Measurements from ENCODE around the gene TBX3.

The TBX3 gene

DNA sequence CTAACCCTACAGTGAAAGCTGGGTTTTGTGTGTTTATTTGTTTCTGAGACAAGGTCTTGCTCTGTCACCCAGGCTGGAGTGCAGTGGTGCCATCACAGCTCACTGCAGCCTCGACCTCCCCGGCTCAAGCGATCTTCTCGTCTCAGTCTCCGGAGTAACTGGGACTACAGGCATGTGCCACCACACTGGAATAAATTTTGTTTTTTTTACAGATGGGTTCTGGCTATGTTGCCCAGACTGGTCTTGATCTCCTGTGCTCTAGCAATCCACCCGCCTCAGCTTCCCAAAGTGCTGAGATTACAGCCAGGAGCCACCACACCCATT lies 26.4 kb downstream of the TBX3 start:
- TF ChIP-seq ZFP3 (CRISPR knock-in tag; IDR thresholded peaks at IDR 0.05) = no peak
- TF ChIP-seq ZFP30 (CRISPR knock-in tag; IDR thresholded peaks at IDR 0.05) = no peak
- TF ChIP-seq CSRNP3 (CRISPR knock-in tag; IDR thresholded peaks at IDR 0.05) = no peak
- TF ChIP-seq GLIS3 (CRISPR knock-in tag; IDR thresholded peaks at IDR 0.05) = no peak
- no peak for TF ChIP-seq PPARA (CRISPR knock-in tag; IDR thresholded peaks at IDR 0.05; ENCODE audit: borderline replicate concordance)
- TF ChIP-seq POU6F1 (CRISPR knock-in tag; IDR thresholded peaks at IDR 0.05; ENCODE audit: borderline replicate concordance, low read depth) = no peak
- no peak for TF ChIP-seq PATZ1 (CRISPR knock-in tag; IDR thresholded peaks at IDR 0.05; ENCODE audit: borderline replicate concordance)
- TF ChIP-seq SNAI2 (CRISPR knock-in tag; IDR thresholded peaks at IDR 0.05) = no peak
- TF ChIP-seq ESRRG (CRISPR knock-in tag; IDR thresholded peaks at IDR 0.05) = no peak
- no peak for TF ChIP-seq ARNTL (CRISPR knock-in tag; IDR thresholded peaks at IDR 0.05; ENCODE audit: borderline replicate concordance, low read depth)
- no peak for ATAC-seq

DNA sequence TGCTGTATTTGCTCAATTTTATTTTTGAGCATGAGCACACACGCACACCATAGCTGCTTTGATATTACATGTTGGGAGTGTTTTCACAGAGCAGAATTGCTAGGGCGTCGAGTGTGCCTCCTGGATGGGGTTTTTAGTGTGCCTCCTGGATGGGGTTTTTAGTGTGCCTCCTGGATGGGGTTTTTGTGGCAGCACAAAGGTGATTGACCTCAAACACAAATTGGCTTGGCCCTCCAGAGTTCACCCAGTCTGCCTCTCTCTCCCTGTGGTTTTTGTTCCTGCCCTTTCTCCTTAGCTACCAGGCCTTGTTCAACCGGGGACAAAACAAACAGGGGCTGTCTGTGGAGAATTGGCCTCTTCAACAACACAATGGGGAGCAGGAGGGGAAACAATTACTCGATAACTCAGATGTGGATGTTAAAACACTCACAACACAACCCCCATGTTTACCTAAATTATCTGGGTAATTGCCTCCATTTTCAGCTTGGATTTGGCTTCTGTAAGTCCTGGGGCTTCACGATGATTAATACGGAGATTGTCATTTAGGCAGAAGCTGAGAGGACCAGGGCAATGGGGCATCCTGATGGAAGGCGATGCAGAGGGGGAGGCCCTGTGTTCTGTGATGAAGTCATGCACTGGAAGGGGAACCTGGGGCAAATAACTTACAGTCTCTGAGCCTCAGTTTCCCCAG lies 26.9 kb downstream of the TBX3 start:
- ATAC-seq = no peak
- TF ChIP-seq GLIS3 (CRISPR knock-in tag; IDR thresholded peaks at IDR 0.05) (no peak), PPARA (CRISPR knock-in tag; IDR thresholded peaks at IDR 0.05; ENCODE audit: borderline replicate concordance) (no peak), SNAI2 (CRISPR knock-in tag; IDR thresholded peaks at IDR 0.05) (no peak), PATZ1 (CRISPR knock-in tag; IDR thresholded peaks at IDR 0.05; ENCODE audit: borderline replicate concordance) (no peak), ESRRG (CRISPR knock-in tag; IDR thresholded peaks at IDR 0.05) (no peak), ZC3H10 (CRISPR knock-in tag; IDR thresholded peaks at IDR 0.05) (no peak), ZFP3 (CRISPR knock-in tag; IDR thresholded peaks at IDR 0.05) (no peak), CSRNP3 (CRISPR knock-in tag; IDR thresholded peaks at IDR 0.05) (no peak), BACH2 (CRISPR knock-in tag; IDR thresholded peaks at IDR 0.05; ENCODE audit: borderline replicate concordance) (no peak), ZFP30 (CRISPR knock-in tag; IDR thresholded peaks at IDR 0.05) (no peak), ZNF70 (CRISPR knock-in tag; IDR thresholded peaks at IDR 0.05) (no peak), ZNF565 (CRISPR knock-in tag; conservative IDR thresholded peaks at IDR 0.05; ENCODE audit: low read depth) (no peak), TSHZ2 (CRISPR knock-in tag; IDR thresholded peaks at IDR 0.05) (no peak), OSR1 (CRISPR knock-in tag; IDR thresholded peaks at IDR 0.05) (no peak), TOX (CRISPR knock-in tag; IDR thresholded peaks at IDR 0.05; ENCODE audit: borderline replicate concordance) (no peak), ISL1 (CRISPR knock-in tag; IDR thresholded peaks at IDR 0.05) (no peak)
